Measurements from ENCODE around the gene IFNL2.

IFNL2 gene

DNA sequence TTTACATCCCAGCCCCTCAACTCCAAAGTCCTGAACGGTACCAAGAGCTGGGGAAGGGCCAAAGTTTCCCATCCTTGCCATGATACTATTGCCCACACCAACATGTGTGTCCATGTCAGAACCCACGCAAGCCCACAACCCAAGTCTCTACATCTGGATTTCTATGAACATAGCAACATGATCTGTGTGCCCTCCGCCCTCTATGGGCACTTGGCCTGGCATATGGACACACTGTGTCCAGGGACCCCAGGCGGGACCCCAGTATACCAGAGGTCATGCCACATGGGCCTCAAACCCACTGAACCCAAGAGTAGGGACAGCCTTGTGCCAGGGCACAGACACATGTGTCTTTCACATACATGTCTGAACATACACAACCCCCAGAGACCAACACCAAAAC is 50.5 kb downstream of the IFNL2 start:
- no peak for DNase-seq

DNA sequence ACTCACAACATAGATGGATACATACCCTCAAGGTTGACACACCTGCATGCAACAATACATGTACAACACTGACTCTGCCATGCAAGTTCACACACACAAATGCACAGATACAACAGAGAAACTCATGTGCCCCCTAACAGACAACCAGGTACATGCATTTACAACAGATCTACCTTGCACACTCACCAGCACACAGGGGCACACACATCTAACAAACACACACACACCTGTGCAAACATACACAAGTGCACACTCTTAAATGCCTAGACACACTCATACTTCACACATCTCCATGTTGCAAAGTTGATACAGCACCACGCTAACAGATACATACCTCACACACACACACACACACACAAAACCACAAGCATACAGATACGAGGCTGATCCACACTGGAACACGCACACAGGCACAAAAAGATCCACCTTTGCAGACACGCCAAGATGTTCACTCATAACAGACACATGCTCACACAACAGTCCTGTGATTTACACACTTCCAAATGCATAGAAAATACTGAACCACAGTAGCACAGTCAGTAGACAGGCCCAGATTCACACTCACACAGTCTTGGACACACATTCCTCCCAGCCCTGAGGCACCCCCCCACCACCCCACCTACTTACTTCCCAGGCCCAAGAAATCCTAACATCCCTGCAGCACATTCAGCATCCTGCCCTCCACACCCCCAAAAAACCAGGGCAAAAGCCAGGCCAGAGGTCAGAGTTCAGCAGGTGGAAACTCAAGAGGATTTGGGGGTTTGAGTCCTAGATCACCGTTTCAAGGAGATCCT is 51.1 kb downstream of the IFNL2 start:
- DNase-seq: no peak

Data from activated naive CD4-positive, alpha-beta T cell treated with Interleukin-2 at 50 U/mL for 16 hours (primary cell).